ENCODE measurements around the gene FCGR3B. TPM values are rescaled to one million over a fixed set of nuclear protein-coding genes. Genes with fewer than 3 reads are reported as not detected.
A peak's percentile ranks its signal among the peaks of the same experiment; 100 is the strongest.
"Not testable (repeated sequence)": the region's sequence is repeated elsewhere in the genome, so short reads cannot be mapped to it uniquely, and the experiment has no call there.

Gene FCGR3B
- total RNA-seq, 1 donor from 2014 or later = 10.9 TPM

DNA sequence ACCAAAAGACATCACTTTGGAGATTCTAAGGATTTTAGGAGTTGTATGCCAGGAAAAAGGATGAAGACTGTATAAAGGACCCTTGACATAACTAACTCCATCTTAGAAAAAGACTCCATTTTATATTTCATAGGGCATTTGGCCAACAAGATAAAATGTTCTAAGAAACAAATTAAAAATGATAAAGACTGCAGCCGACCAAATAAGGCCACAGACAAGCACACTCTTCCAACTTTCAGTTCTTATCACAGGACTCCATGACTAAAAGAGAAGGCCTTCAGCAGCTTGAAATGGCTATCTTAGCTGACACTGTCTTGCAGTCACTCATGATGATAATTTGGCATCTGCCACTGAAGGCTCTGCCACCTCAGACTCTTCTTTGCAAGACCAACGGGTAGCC lies 8.2 kb upstream of the FCGR3B start:
- DNase-seq (ENCODE audit: low spot score) = not testable (repeated sequence)

DNA sequence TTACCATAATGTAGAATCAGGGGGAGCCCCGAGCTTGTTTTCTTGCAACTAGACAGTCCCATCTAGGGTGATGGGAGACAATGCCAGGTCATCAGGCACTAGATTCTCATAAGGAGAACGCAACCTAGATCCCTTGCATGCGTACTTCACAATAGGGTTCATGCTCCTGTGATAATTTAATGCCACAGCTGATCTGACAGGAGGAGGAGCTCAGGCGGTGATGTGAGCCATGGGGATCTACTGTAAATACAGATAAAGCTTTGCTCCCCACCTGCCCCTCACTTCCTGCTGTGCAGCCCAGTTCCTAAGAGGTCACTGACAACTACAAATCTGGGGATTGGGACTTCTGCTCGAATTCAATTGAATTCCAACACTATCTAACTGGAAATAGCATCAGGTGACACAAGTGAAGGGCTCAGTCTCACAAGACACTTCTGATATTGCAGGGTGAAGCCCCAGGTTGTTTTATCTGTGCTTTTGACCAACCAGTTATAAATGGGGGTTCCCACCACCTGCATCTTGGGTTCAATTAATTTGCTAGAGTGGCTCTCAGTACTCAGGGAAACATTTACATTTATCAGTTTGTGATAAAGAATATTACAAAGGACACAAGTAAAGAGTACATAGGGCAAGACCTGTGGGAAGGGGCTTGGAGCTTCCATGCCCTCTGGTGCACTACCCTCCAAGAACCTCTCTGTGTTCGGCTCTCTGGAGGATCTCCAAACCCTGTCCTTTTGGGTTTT lies 7.4 kb upstream of the FCGR3B start:
- DNase-seq (ENCODE audit: low spot score) = not testable (repeated sequence)

DNA sequence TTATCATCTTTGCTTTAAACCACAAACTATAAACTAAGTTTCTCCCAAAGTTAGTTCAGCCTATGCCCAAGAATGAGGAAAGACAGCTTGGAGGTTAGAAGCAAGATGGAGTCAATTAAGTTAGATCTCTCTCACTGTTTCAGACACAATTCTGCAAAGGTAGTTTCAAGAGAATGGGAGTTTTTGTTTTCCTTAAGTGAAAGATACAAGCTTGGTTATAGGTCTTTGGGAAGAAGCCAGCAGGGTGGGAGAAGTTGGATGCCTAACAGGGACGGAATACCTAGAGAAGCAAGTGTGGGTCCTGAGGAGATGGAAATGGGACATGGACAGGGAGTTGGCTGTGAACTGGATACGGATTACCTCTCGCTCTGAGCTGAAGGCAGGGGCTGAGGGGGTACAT lies 6.0 kb upstream of the FCGR3B start:
- DNase-seq (ENCODE audit: low spot score) = not testable (repeated sequence)

DNA sequence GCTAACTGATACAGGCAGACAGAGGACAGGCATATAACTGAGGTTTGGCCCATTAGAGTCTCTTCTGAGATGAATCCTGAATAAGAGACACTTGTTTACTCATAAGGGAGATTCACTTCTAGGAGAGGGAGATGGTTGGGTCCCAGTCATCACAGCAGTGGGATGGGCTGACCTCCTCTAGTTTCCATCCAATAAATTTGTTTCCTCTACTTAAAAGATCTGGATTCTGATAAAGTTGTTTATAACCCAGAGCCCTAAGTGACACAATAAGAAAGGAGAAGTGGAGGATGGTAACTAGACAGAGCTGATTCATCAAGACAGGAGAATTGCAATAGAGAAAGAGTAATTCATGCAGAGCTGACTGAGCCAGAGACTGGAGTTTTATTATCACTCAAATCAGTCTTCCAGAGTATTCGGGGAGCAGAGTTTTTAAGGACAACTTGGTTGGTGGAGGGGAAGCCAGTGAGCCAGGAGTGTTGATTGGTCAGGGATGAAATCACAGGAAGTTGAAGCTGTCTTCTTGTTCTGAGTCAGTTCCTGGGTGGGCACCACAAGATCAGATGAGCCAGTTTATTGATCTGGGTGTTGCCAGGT lies 5.3 kb upstream of the FCGR3B start:
- DNase-seq (ENCODE audit: low spot score) = not testable (repeated sequence)

DNA sequence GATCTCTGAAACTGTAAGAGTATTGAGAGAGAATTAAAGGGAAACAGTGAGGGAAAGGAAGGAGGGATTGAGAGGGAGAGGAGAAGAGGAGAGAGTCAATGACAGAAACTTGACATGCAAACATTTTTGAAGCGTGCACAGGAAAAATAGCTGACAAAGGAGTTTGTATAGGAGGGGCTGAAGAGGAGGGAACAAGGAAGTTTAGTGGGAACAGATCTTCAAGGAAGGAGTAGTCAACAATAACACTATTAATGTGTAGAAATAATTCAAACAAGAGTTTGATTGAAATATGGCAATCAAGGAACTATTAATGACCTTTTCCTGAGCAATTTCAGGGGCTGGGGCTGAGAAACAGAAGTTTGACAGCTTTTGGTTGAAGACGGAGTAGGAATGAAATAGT lies 4.0 kb upstream of the FCGR3B start:
- not testable (repeated sequence) for DNase-seq (ENCODE audit: low spot score)

DNA sequence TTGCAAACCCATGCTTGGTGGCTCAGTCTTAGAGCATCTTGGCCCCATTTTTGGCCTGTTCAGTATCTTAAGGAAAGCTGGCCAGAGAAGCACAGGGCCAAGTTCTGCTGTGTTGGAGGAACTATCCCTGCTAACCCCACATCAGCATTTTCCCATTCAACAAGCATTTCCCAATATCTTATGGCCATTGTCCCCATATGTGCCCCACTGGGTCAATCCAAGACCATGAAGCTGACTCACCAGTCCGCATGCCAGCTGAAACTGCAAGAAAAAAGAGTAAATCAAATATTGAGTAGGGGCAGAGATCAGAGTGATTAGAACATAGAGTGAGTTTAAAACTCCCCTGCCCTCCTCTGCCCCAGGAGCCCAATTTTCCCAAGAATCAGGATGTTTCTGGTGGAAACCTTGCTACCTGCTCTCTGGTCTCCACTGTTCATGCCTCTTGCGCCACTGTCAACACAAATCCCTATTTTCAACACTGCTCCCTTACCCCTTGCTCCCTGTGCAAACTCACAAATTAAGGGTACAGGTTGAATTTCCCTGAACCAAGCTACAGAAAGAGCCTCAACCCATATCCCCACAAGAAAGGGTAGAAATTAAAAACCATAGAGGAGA lies 741 bp downstream of the FCGR3B start:
- DNase-seq (ENCODE audit: low spot score) = not testable (repeated sequence)

DNA sequence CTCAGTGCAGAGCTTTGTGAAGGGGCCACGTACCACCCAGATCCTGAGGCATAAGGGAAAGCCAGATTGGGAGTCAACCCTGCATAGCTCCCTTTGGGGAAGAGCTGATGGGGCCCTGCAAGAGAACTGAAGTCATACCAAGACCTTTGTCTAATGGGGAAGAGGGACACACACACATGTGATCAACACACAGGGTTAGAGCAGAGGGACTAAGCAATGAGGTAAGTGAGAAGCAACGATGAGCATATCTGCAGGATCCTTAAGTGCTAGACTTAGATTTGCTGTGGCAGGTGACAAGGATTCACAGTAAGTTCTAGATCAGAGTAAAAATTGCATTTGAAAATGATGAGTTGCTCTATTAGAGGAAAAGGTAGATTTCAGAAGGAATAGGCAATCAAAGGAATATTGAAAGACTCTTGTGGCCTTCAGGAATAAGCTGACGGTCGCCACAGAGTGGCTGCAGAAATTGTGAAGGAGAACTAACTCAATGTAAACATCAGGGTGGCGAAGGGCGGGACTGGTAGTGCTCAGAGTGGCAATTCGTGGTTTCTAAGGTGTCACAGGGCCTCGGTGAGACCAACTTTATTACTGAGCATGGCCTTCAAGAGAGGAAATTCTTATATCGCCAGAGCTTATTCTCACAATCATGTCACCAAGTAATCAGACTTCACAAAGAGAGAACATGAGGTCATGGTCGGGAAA lies 4.4 kb downstream of the FCGR3B start:
- not testable (repeated sequence) for DNase-seq (ENCODE audit: low spot score)

DNA sequence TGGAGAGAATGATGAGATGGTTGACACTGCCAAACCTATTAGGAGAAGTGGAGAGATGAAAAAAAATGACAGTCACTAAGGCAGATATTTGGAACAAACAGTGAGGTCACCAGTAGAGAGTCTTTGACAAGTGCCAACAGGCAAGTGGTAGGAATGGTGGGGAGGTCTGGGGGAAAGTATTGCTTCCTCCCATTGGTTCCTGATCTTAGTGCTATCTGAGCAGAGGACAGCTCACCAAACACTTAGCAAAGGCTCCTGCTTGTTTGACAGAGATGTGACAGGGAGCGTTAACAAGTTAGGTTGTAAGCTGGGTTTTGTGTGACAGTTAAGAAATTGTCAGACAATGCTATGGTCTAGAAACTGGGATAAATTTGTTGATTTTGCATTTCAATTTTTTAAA lies 6.4 kb downstream of the FCGR3B start:
- not testable (repeated sequence) for DNase-seq (ENCODE audit: low spot score)

DNA sequence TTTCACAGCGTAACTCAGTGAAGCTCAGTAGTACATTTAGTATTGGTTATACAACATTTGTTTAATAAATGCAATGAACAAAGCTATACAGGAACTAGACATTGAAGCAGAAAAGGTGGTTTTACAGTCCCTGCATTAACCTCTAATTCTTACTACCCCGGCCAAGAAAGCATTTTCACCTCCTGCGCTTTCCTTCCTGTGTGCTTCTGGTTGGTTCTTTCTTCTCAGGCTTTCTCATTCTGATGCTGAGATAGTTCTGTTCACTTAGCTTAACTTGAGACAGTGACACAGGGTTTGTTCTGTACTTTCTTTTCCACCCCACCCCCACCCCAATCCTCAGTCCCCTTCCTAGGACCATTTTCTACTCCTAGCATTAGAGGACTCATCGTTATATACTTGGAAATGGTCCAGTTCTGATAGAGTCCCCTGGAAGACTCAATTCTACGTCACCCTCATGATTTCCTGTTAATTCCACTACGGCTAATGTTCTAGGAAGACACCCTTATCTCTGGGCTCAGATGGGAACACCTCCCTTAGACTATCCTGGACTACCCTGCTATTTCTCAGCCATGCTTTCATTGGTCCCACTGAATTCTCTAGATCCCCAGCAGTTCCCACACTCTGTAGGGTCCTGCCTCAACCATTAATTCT lies 7.5 kb downstream of the FCGR3B start:
- DNase-seq (ENCODE audit: low spot score) = not testable (repeated sequence)

DNA sequence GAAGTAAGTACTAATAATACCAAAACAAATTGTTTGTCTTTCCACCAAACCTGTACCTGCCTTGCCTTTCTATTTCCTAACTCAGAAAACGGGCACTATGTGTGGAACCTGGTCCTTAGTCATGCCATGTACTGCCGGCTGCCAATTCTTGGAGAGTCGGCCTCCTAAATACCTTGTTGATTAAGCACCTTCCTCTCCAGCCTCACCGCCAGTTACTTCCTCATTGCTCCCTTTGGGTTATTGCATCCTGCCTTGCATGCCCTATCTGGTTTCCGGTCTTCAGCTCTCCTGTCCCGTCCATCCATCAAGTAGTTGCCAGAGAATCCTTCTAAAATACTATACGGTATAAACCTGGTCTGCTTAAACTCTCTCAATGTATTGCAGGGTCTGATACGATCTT lies 8.9 kb downstream of the FCGR3B start:
- DNase-seq (ENCODE audit: low spot score) = not testable (repeated sequence)

DNA sequence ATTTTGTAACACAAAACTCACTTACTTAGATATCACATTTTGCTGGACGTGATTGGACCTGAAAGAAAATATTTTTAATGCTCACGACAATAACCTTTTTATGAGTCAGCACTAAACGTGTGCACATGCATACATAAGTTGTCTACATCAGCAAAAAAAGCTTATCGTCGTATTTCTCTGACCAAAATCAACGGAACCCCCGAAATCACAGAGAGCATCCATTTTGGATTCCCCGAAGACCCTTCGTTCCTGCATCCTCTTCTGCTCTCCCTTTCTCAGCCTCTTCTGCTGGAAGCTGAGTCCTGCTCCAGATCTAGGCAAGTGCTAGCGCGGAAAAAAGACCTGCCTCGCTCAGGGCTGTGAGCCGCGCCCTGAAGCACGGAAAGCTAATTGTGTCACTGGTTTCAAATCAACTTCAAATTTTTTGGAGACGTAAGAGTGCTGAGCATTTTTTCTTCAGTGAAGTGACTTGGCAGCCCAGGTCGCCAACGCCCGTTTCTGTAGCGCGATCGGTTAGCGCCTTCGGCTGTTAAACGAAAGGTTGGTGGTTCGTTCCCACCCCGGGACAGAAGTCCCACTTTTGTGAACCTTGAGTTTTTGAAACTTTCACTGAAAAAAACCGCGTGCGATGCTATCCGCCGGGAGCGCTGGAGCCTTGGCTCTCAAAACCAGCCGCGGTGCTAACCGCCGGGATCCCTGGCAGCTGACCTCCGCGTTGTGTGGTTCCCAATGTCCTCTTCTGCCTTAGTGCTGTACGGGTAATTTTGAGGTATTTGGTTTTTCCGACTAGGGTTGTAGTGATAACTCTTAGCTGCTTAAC lies 9.6 kb downstream of the FCGR3B start:
- DNase-seq (ENCODE audit: low spot score) = not testable (repeated sequence)

DNA sequence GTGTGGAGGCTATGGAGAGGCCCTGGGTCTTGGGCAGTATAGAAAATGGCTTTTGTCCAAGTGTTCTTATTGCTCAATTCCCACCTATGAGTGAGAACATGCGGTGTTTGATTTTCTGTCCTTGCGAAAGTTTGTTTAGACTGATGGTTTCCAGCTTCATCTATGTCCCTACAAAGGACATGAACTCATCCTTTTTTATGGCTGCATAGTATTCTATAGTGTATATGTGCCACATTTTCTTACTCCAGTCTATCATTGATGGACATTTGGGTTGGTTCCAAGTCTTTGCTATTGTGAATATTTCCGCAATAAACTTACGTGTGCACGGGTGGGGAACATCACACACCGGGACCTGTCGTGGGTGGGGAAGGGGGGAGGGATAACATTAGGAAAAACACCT lies 10.6 kb downstream of the FCGR3B start:
- DNase-seq (ENCODE audit: low spot score) = not testable (repeated sequence)

DNA sequence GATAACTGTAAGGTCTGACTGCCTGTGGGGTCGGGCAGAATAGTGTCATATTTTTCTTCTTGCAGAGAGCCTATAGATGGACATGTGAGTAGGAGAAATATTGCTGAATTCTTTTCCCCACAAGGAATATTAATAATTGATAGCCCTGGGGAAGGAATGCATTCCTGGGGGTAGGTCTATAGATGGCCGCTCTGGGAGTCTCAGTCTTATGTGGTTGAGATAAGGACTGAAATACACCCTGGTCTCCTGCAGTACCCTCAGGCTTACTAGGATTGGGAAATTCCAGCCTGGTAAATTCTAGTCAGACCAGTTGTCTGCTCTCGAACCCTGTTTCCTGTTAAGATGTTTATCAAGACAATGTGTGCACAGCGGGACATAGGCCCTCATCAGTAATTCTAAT lies 12.5 kb downstream of the FCGR3B start:
- not testable (repeated sequence) for DNase-seq (ENCODE audit: low spot score)

DNA sequence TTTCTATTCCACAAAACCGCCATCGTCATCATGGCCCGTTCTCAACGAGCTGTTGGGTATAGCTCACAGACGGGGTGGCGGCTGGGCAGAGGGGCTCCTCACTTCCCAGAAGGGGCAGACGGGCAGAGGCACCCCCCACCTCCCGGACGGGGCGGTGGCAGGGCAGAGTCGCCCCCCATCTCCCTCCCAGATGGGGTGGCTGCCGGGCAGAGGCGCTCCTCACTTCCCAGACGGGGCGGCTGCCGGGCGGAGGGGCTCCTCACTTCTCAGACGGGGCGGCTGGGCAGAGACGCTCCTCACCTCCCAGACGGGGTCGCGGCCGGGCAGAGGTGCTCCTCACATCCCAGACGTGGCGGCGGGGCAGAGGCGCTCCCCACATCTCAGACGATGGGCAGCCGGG lies 14.6 kb downstream of the FCGR3B start:
- not testable (repeated sequence) for DNase-seq (ENCODE audit: low spot score)

DNA sequence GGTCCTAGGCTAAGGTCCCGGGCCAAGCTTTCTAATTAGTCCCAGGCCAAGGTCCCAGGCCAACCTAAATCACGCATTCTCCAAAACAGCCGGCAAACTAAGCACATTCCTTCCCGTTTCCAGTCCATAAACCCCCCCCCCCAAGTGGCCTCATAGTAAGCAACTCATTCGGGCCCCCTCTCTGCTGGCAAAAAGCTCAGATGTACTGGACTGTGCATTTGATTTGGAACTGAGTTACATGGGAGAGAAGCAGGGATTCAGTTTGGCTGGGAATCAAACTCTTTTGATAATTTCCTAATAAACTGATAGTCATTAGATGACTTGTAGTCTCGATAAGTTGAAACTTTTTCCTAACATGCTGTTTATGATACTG lies 17.8 kb downstream of the FCGR3B start:
- not testable (repeated sequence) for DNase-seq (ENCODE audit: low spot score)

DNA sequence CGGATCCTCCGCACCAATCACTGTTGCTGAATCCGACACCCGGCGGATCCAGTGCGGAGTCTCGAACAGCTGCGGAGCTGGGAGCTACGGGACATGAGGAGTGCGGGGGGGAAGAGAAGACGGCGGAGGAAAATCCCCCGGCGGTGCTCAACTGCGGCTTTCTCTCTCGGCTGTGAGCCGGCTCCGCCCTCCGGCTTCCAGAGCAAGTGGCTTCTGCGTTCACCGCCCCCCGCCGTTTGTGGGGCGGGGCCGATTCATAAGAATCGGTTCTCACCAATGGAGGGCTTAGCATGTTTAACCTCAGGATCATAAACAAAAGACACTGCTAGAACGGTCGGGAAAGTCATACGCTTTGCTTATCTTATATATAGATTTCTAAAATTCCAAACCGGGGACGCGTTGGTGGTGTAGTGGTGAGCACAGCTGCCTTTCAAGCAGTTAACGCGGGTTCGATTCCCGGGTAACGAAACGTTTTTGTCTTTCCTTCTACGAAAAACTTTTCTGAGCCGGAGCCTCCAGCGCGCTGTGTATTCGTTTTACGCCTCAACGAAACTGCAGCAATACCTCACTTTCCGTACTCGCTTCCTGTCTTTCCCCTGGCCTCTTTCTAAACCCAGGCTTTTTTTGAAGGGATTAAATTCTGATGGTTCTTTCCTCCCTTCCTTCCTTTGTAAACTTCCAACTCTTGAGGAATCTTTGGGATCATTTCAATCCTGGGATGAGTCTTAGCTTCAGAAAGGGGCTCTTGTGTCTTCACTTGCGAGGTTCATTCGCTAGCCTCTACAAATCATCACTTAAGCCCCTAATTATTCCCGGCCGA lies 18.4 kb downstream of the FCGR3B start:
- peak; percentile 95 for DNase-seq (ENCODE audit: low spot score)

DNA sequence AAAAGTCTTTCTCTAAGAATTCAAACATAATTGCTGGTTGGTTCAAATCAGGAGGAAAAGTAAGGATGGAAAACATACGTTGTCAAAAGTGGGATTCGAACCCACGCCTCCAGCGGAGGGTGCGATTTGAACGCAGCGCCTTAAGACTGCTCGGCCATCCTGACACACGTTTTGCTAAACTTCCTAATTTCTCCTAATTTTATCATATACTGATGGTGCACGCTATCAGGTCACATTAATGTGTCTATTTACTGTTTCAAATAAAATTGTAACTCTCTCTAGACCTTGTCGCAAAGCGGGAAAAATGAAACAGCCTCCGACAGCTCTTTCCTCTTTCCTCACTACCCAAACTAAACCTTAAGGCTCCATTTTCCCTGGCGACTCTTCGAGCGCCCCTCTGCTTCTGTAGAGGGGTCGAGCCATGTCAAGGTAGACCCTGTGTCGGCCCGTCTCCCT lies 19.1 kb downstream of the FCGR3B start:
- DNase-seq (ENCODE audit: low spot score) = not testable (repeated sequence)

DNA sequence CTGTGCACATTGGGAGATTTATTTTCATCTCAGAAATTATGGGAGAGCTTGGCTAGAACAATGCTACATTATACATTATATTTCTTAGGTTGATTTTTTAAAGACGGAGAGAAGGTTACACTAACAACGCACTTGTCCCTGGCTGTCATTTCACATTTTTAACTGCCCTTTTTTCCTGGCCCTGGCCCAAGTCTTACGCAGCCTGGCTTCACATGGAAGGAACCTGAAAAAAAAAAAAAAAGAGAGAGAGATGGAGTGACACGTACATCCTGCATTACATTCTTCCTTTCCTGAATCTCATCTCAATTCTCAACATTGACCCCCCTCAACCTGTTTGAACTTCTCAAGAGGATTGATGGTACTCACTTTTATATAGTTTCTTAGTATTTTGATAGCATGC lies 20.8 kb downstream of the FCGR3B start:
- DNase-seq (ENCODE audit: low spot score) = not testable (repeated sequence)

DNA sequence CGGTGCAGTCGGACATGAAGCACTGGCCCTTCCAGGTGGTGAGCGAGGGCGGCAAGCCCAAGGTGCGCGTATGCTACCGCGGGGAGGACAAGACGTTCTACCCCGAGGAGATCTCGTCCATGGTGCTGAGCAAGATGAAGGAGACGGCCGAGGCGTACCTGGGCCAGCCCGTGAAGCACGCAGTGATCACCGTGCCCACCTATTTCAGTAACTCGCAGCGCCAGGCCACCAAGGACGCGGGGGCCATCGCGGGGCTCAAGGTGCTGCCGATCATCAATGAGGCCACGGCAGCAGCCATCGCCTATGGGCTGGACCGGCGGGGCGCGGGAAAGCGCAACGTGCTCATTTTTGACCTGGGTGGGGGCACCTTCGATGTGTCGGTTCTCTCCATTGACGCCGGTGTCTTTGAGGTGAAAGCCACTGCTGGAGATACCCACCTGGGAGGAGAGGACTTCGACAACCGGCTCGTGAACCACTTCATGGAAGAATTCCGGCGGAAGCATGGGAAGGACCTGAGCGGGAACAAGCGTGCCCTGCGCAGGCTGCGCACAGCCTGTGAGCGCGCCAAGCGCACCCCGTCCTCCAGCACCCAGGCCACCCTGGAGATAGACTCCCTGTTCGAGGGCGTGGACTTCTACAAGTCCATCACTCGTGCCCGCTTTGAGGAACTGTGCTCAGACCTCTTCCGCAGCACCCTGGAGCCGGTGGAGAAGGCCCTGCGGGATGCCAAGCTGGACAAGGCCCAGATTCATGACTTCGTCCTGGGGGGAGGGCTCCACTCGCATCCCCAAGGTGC lies 24.2 kb downstream of the FCGR3B start:
- DNase-seq (ENCODE audit: low spot score) = not testable (repeated sequence)
